GM12878 (cell line): ENCODE measurements around the gene ESR2. TPM values are rescaled to one million over a fixed set of nuclear protein-coding genes. Genes with fewer than 3 reads are reported as not detected.
"Not testable (repeated sequence)": the region's sequence is repeated elsewhere in the genome, so short reads cannot be mapped to it uniquely, and the experiment has no call there.

Experiments
- ATAC-seq: fragments of 200-7000 bp; cut with Tn5 transposase; 3 replicates; pipeline ENCODE4 v1.9.1; 2020; ENCODE audit warnings: mild to moderate bottlenecking, moderate library complexity
- BruUV-seq: library from RNA; stranded (reverse); fragments of 400-500 nt; replicated peaks from 2 replicates; lab custom pipeline; 2021; lab: Mats Ljungman, UMichigan
- CTCF ChIA-PET: fragments of 300-600 bp; sonication (Branson Sonifier 250); formaldehyde crosslinking; extraction: SDS; loops from one replicate; lab custom pipeline; 2021; ENCODE audit warnings: inconsistent platforms; lab: Yijun Ruan, JAX
- POLR2A ChIA-PET: fragments of 350-600 bp; formaldehyde crosslinking; extraction: SDS; loops from one replicate; lab custom pipeline; 2021; ENCODE audit warnings: inconsistent platforms; lab: Charles Lee
- RAD21 ChIA-PET: fragments of 300-600 bp; sonication (Branson Sonifier 250); formaldehyde crosslinking; loops from one replicate; lab custom pipeline; 2023; ENCODE audit warnings: antibody characterized with exemption; ENCODE audit not compliant: unreplicated experiment; lab: Charles Lee
- SMC1A ChIA-PET: fragments of 300-600 bp; sonication (Branson Sonifier 250); formaldehyde crosslinking; loops from one replicate; lab custom pipeline; 2023; ENCODE audit not compliant: unreplicated experiment, uncharacterized antibody; lab: Charles Lee
- DNase-seq: peaks from one replicate; pipeline ENCODE4 v3.0.0-alpha.2; 2011; ENCODE audit warnings: low read depth, low spot score
- FAIRE-seq: peaks from 3 replicates; lab custom pipeline; 2011; peaks lifted over from hg19 to GRCh38; lab: Jason Lieb, UNC
- H2AFZ ChIP-seq: 2 replicates; pipeline ENCODE4 v1.6.0; 2011; ENCODE audit warnings: low read depth, low read length, control low read depth; ENCODE audit not compliant: control insufficient read depth
- H3K27ac ChIP-seq: 2 replicates; pipeline ENCODE4 v1.5.1; 2011; ENCODE audit warnings: control low read depth; ENCODE audit not compliant: control insufficient read depth, insufficient read depth
- H3K27me3 ChIP-seq, 2 experiments: replicated peaks in 1 of 2; 2 replicates each; pipeline versions ENCODE4 v1.6.0 to v1.6.1; 2011; ENCODE audit warnings: low read length in 1 of 2; ENCODE audit not compliant: control insufficient read depth in 2 of 2, insufficient read depth in 2 of 2
- H3K36me3 ChIP-seq, 2 experiments: 2 replicates each; pipeline ENCODE4 v1.5.1; 2011; ENCODE audit warnings: low read length in 1 of 2; ENCODE audit not compliant: control insufficient read depth in 2 of 2, insufficient read depth in 2 of 2
- H3K4me1 ChIP-seq: 2 replicates; pipeline ENCODE4 v1.6.1; 2011; ENCODE audit warnings: mild to moderate bottlenecking, low read length, moderate library complexity, mixed read lengths; ENCODE audit not compliant: control insufficient read depth, insufficient read depth
- H3K4me2 ChIP-seq: 2 replicates; pipeline ENCODE4 v1.6.0; 2011; ENCODE audit warnings: control low read depth; ENCODE audit not compliant: control insufficient read depth, insufficient read depth
- H3K4me3 ChIP-seq: fragments of 200-600 bp; sonication (generic); 2 replicates; pipeline ENCODE4 v1.5.1; 2016
- H3K79me2 ChIP-seq: 2 replicates; pipeline ENCODE4 v1.6.0; 2011; ENCODE audit warnings: low read length; ENCODE audit not compliant: control insufficient read depth, insufficient read depth
- H3K9ac ChIP-seq: 2 replicates; pipeline ENCODE4 v1.8.0; 2011; ENCODE audit warnings: low read length, control low read depth, mixed read lengths; ENCODE audit not compliant: control insufficient read depth, insufficient read depth
- H3K9me3 ChIP-seq: replicated peaks from 3 replicates; pipeline ENCODE4 v1.5.1; 2011; ENCODE audit warnings: mild to moderate bottlenecking, low read length; ENCODE audit not compliant: control insufficient read depth, insufficient read depth
- H4K20me1 ChIP-seq: 2 replicates; pipeline ENCODE4 v1.6.0; 2011; ENCODE audit not compliant: control insufficient read depth, insufficient read depth
- CBFB ChIP-seq: IDR thresholded peaks from 2 replicates; pipeline ENCODE4 v1.6.1; 2016; ENCODE audit warnings: antibody characterized with exemption, low read depth
- CHD2 ChIP-seq: IDR thresholded peaks from 2 replicates; pipeline ENCODE4 v1.6.1; 2011; ENCODE audit warnings: low read depth, low read length, improper control_type of control experiment, borderline replicate concordance
- IRF4 ChIP-seq: IDR thresholded peaks from 2 replicates; pipeline ENCODE4 v1.6.1; 2011; ENCODE audit warnings: low read depth, low read length
- SMAD1 ChIP-seq: fragments of 450-650 bp; IDR thresholded peaks from 2 replicates; pipeline ENCODE4 v1.6.1; 2018; ENCODE audit warnings: mild to moderate bottlenecking, low read depth; ENCODE audit not compliant: partially characterized antibody
- ZBTB11 ChIP-seq: fragments of 450-650 bp; formaldehyde crosslinking; IDR thresholded peaks from 2 replicates; pipeline ENCODE4 v1.5.0; 2022; ENCODE audit warnings: mild to moderate bottlenecking, missing genetic modification characterization
- ZZZ3 ChIP-seq: IDR thresholded peaks from 2 replicates; pipeline ENCODE4 v1.6.1; 2011; ENCODE audit warnings: low read depth; ENCODE audit not compliant: control insufficient read depth, insufficient read length
- WGBS: methylation state at CpG from one replicate; pipeline ENCODE4 v1.1.6; 2016; ENCODE audit warnings: low lambda C conversion rate; ENCODE audit not compliant: insufficient replicate concordance, insufficient coverage; ENCODE audit errors: missing lambda C conversion rate; 5-methylcytosine and 5-hydroxymethylcytosine counted together
- in situ Hi-C: fragments of 300-500 bp; cut with MboI; formaldehyde crosslinking; loops from 9 replicates; pipeline ENCODE4 v1.14.3; 2018; ENCODE audit warnings: mixed read lengths
- intact Hi-C: fragments of 100-400 bp; cut with micrococcal nuclease; formaldehyde crosslinking; loops from one replicate; pipeline ENCODE4 v1.14.2; 2022; ENCODE audit not compliant: unreplicated experiment
- polyA plus RNA-seq, 11 experiments: library from polyadenylated mRNA; depleted of rRNA in 4 of 11; unstranded in 6 of 11; stranded (reverse) in 5 of 11; fragments of >200 nt; fragmentation: Nextera tagmentation in 4 of 11; fragmentation: Illumina TruSeq in 1 of 11; extraction: Ambion mirVana in 4 of 11; extraction: Trizol in 1 of 11; gene quantifications; 1 replicate in 1 of 11; 2 replicates in 10 of 11; pipeline versions ENCODE4 v1.2.1 to v1.2.3, GENCODE V29; 2011 to 2016; ENCODE audit warnings: inconsistent platforms in 2 of 11, missing spikeins in 2 of 11, low read depth in 1 of 11
- total RNA-seq, 4 experiments: library from RNA; depleted of rRNA in 3 of 4; stranded (reverse); fragments of >200 nt in 3 of 4; fragmentation: Illumina TruSeq in 1 of 4; extraction: Trizol in 1 of 4; gene quantifications; 2 replicates each; pipeline versions ENCODE4 v1.2.1 to v1.2.3, GENCODE V29; 2013 to 2021

Gene ESR2
- total and polyA plus RNA-seq, 10 of the 15 experiments (the other 5 are each of a cell fraction or from before 2014, with no cell fraction given) = 0.29 to 2.6 (median 0.81) TPM

GRCh38 chr14:64037869-64038745, 256.1 kb downstream of the ESR2 start:
- CTCF ChIA-PET = interaction anchor here (1.4 kb wide), 1 partner anchor 27 kb away, joined by 5 read pairs; no protein-coding TSS in a partner anchor
- BruUV-seq, FAIRE-seq, POLR2A ChIA-PET, H3K9ac ChIP-seq, H3K4me1 ChIP-seq, H3K9me3 ChIP-seq, ATAC-seq, H4K20me1 ChIP-seq, H3K79me2 ChIP-seq, H3K36me3 ChIP-seq, intact Hi-C loops, DNase-seq, H3K4me3 ChIP-seq, H3K27ac ChIP-seq, H3K4me2 ChIP-seq, H2AFZ ChIP-seq, RAD21 ChIA-PET, H3K27me3 ChIP-seq, in situ Hi-C loops: not testable (repeated sequence)
- 98% methylated on average over 35 of the region's 66 CpGs for WGBS
- SMC1A ChIA-PET = interaction anchor here (1.8 kb wide), 1 partner anchor 266 kb away, joined by 6 read pairs; no protein-coding TSS in a partner anchor

GRCh38 chr14:64035143-64035542, 259.0 kb downstream of the ESR2 start:
- intact Hi-C loops (no loop called here), in situ Hi-C loops (no loop called here)
- Histone ChIP-seq H3K9ac (no peak overlapping the region), H2AFZ (no peak overlapping the region), H3K9me3 (no peaks in the 10 kb centered on the region), H3K36me3 (peaks cover 0 to under 1% of the 10 kb centered on the region in 2 experiments; a peak in 1 of 4 replicates), H3K4me1 (no peaks in the 10 kb centered on the region), H3K4me3 (no peak overlapping the region), H4K20me1 (no peaks in the 10 kb centered on the region), H3K27ac (no peak overlapping the region), H3K79me2 (no peaks in the 10 kb centered on the region), H3K4me2 (no peak overlapping the region), H3K27me3 (no peaks in the 10 kb centered on the region)
- POLR2A ChIA-PET = interaction anchor here (0.7 kb wide), 1 partner anchor 58 kb away, joined by 5 read pairs; no protein-coding TSS in a partner anchor
- no TSS peak for BruUV-seq
- DNase-seq (no peak), FAIRE-seq (no peak), ATAC-seq (no peak)
- CTCF ChIA-PET = interaction anchor here (1.1 kb wide), 1 partner anchor 25 kb away, joined by 4 read pairs; no protein-coding TSS in a partner anchor
- 93% methylated on average over 1 of the region's 1 CpG for WGBS
- TF ChIP-seq CHD2 = no peak
- TF ChIP-seq ZZZ3 = no peak
- TF ChIP-seq CBFB = no peak
- no peak for TF ChIP-seq IRF4
- no peak for TF ChIP-seq SMAD1
- TF ChIP-seq ZBTB11 (CRISPR knock-in tag) = no peak
- SMC1A ChIA-PET = interaction anchor here (1.0 kb wide), 1 partner anchor 196 kb away, joined by 3 read pairs; no protein-coding TSS in a partner anchor
- RAD21 ChIA-PET = no interaction called here
